Right atrium auricular region (tissue), 2 donors: ENCODE results near the gene NEK3. TPM values are rescaled to one million over a fixed set of nuclear protein-coding genes. Genes with fewer than 3 reads are reported as not detected.
"Not testable (repeated sequence)": the region's sequence is repeated elsewhere in the genome, so short reads cannot be mapped to it uniquely, and the experiment has no call there.

Experiments
- DNase-seq: peaks from one replicate; pipeline ENCODE4 v3.0.0-alpha.2; 2019; ENCODE audit warnings: low spot score
- H3K27ac ChIP-seq, 2 donors: fragments of 200-600 bp; sonication (generic); 1 replicate in 1 of 2; 2 replicates in 1 of 2; pipeline ENCODE4 v1.5.1; 2016 to 2019
- H3K27me3 ChIP-seq, 2 donors: fragments of 200-600 bp; sonication (generic); one replicate each; pipeline versions ENCODE4 v1.5.1 to v1.6.0; 2017 to 2019
- H3K36me3 ChIP-seq: fragments of 200-600 bp; sonication (generic); one replicate; pipeline ENCODE4 v1.5.1; 2016
- H3K4me1 ChIP-seq, 2 donors: fragments of 200-600 bp; sonication (generic); one replicate each; pipeline versions ENCODE4 v1.5.1 to v1.6.0; 2017 to 2019
- H3K4me3 ChIP-seq, 2 donors: fragments of 200-600 bp; sonication (generic); 1 replicate in 1 of 2; 2 replicates in 1 of 2; pipeline ENCODE4 v1.5.1; 2017 to 2019; ENCODE audit warnings: mild to moderate bottlenecking in 1 of 2, moderate library complexity in 1 of 2
- H3K9me3 ChIP-seq, 2 donors: fragments of 200-600 bp; sonication (generic); one replicate each; pipeline ENCODE4 v1.5.1; 2019
- CTCF ChIP-seq, 2 donors: fragments of 200-600 bp; sonication (generic); IDR thresholded peaks; one replicate each; pipeline ENCODE4 v1.5.1; 2019; ENCODE audit warnings: antibody characterized with exemption in 2 of 2
- total RNA-seq, 2 donors: library from RNA; depleted of rRNA; stranded (reverse); fragments of >200 nt; gene quantifications; one replicate each; pipeline ENCODE4 v1.1.0, GENCODE V29; 2016

NEK3 gene
- total RNA-seq, 2 donors from 2014 or later: 4.0 to 9.2 TPM

GRCh38 chr13:52105841-52106240 lies 53.6 kb downstream of the NEK3 start:
- DNase-seq: no peak
- Histone ChIP-seq H3K36me3 (no peaks in the 10 kb centered on the region), H3K27ac (no peak overlapping the region), H3K9me3 (no peaks in the 10 kb centered on the region), H3K4me1 (no peaks in the 10 kb centered on the region), H3K4me3 (no peak overlapping the region), H3K27me3 (no peaks in the 10 kb centered on the region)
- TF ChIP-seq CTCF (IDR thresholded peaks at IDR 0.05): no peak

GRCh38 chr13:52104624-52105023 lies 54.8 kb downstream of the NEK3 start:
- Histone ChIP-seq H3K27ac (no peak overlapping the region), H3K9me3 (no peaks in the 10 kb centered on the region), H3K4me1 (no peaks in the 10 kb centered on the region), H3K27me3 (no peaks in the 10 kb centered on the region), H3K36me3 (no peaks in the 10 kb centered on the region), H3K4me3 (no peak overlapping the region)
- no peak for DNase-seq
- TF ChIP-seq CTCF (IDR thresholded peaks at IDR 0.05): no peak

- H3K36me3 ChIP-seq: no peaks in the 10 kb centered on the region
- DNase-seq: no peak
- no peak overlapping the region for H3K4me3 ChIP-seq
- H3K27me3 ChIP-seq: no peaks in the 10 kb centered on the region
- H3K27ac ChIP-seq: no peak overlapping the region
- H3K9me3 ChIP-seq: no peaks in the 10 kb centered on the region
- TF ChIP-seq CTCF (IDR thresholded peaks at IDR 0.05): no peak
- H3K4me1 ChIP-seq: no peaks in the 10 kb centered on the region
Observed at GRCh38 chr13:52103386-52103785, 56.0 kb downstream of the NEK3 start.

- not testable (repeated sequence) for DNase-seq, H3K9me3 ChIP-seq, H3K4me3 ChIP-seq, H3K27ac ChIP-seq, H3K27me3 ChIP-seq, H3K36me3 ChIP-seq, H3K4me1 ChIP-seq
Observed at GRCh38 chr13:52102423-52102822, 57.0 kb downstream of the NEK3 start.

GRCh38 chr13:52097197-52097596 lies 62.2 kb downstream of the NEK3 start:
- no peak overlapping the region for H3K4me3 ChIP-seq
- H3K4me1 ChIP-seq: no peaks in the 10 kb centered on the region
- TF ChIP-seq CTCF (IDR thresholded peaks at IDR 0.05): no peak

GRCh38 chr13:52096748-52097147 lies 62.6 kb downstream of the NEK3 start:
- H3K36me3 ChIP-seq: no peaks in the 10 kb centered on the region
- no peaks in the 10 kb centered on the region for H3K27me3 ChIP-seq
- no peak overlapping the region for H3K27ac ChIP-seq
- no peaks in the 10 kb centered on the region for H3K9me3 ChIP-seq
- no peak for TF ChIP-seq CTCF (IDR thresholded peaks at IDR 0.05)
- no peak for DNase-seq
- no peak overlapping the region for H3K4me3 ChIP-seq
- H3K4me1 ChIP-seq: no peaks in the 10 kb centered on the region

More at GRCh38 chr13:52097197-52097596, 62.2 kb downstream of the NEK3 start:
- no peak overlapping the region for H3K27ac ChIP-seq
- no peaks in the 10 kb centered on the region for H3K36me3 ChIP-seq
- H3K27me3 ChIP-seq: no peaks in the 10 kb centered on the region
- H3K9me3 ChIP-seq: no peaks in the 10 kb centered on the region
- no peak for DNase-seq
